ENCODE results near the gene PLEKHA7.

PLEKHA7 gene

DNA sequence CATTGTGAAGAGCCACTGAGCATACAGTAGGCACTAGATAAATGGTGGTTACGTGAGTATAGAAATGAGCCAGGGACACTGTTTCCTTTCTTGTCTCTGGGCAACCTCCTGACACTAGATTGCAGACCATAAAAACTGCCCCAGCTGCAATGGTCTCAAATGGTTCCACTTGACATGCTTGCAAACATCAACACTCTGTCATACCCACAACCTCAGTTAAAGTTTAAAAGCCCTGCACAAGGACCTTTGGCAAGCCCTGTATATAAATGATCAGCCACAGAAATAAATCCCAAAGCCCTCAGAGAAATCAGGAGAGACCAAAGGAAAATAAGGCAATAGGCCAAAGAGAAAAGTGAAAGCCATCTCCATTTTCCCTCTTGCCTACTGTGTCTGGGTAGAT lies 20.7 kb downstream of the PLEKHA7 start:
- DNase-seq = no peak
- Histone ChIP-seq H3K4me3 (no peak overlapping the region), H3K27ac (no peak overlapping the region), H3K36me3 (peaks cover 0 to 4% (median 0%) of the 10 kb centered on the region in 3 donors), H3K4me1 (peaks cover 0 to 11% (median 0%) of the 10 kb centered on the region in 4 donors), H3K9me3 (no peaks in the 10 kb centered on the region), H3K27me3 (no peaks in the 10 kb centered on the region)
- TF ChIP-seq, protein P1, sequence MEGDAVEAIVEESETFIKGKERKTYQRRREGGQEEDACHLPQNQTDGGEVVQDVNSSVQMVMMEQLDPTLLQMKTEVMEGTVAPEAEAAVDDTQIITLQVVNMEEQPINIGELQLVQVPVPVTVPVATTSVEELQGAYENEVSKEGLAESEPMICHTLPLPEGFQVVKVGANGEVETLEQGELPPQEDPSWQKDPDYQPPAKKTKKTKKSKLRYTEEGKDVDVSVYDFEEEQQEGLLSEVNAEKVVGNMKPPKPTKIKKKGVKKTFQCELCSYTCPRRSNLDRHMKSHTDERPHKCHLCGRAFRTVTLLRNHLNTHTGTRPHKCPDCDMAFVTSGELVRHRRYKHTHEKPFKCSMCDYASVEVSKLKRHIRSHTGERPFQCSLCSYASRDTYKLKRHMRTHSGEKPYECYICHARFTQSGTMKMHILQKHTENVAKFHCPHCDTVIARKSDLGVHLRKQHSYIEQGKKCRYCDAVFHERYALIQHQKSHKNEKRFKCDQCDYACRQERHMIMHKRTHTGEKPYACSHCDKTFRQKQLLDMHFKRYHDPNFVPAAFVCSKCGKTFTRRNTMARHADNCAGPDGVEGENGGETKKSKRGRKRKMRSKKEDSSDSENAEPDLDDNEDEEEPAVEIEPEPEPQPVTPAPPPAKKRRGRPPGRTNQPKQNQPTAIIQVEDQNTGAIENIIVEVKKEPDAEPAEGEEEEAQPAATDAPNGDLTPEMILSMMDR (IDR thresholded peaks at IDR 0.05) = no peak
- intact Hi-C loops (cut with DNase I; ENCODE audit: low total_unique reads) = no loop called here

DNA sequence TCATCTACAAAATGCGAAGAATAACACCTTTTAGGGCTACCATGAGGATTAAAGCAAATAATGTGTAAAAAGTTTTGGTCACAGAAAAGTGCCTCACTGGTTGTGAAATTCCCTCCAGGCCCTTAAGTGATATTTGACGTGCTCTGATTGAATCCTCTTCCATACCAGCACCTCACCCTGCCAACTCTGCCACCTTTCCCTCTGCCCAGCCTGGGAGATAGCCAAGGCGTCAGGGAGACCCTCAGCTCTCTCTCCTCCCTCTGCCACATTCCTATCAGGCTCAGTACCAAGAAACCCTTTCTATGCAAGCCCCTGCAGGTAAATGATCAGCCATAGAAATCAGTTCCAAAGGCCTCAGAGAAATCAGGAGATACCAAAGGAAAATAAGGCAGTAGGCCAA lies 21.4 kb downstream of the PLEKHA7 start:
- no peak overlapping the region for H3K27ac ChIP-seq
- H3K36me3 ChIP-seq = peaks cover 0 to 4% (median 0%) of the 10 kb centered on the region in 3 donors
- intact Hi-C loops (cut with DNase I; ENCODE audit: low total_unique reads) = no loop called here
- DNase-seq = no peak
- TF ChIP-seq, protein P1 (IDR thresholded peaks at IDR 0.05) = no peak
- H3K27me3 ChIP-seq = no peaks in the 10 kb centered on the region
- no peak overlapping the region for H3K4me3 ChIP-seq
- H3K4me1 ChIP-seq = peaks cover 0 to 17% (median 0%) of the 10 kb centered on the region in 4 donors
- H3K9me3 ChIP-seq = no peaks in the 10 kb centered on the region

DNA sequence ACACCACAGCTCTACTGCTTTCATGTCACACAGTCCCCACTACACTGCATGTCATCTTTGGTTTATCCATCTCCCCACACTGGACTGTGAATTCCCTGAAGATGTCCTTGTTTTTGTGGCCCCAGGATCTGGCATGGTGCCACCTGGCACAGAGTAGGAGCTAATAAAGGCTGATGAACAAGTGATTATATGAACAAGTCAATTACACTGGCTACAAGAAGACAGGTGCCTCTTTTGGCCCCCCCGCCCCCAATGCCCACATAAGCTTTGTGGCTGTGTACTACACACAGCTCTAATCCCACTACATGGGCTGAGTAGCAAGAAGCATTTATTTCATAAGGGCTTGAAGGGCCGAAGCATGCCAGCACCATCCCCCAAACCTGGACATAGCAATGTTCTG lies 24.7 kb downstream of the PLEKHA7 start:
- Histone ChIP-seq H3K27me3 (no peaks in the 10 kb centered on the region), H3K4me1 (peaks cover 0 to 15% (median 0%) of the 10 kb centered on the region in 4 donors), H3K27ac (no peak overlapping the region), H3K9me3 (no peaks in the 10 kb centered on the region), H3K36me3 (peaks cover 0 to 4% (median 0%) of the 10 kb centered on the region in 3 donors), H3K4me3 (no peak overlapping the region)
- TF ChIP-seq, protein P1 (IDR thresholded peaks at IDR 0.05) = no peak
- intact Hi-C loops (cut with DNase I; ENCODE audit: low total_unique reads) = no loop called here
- no peak for DNase-seq

DNA sequence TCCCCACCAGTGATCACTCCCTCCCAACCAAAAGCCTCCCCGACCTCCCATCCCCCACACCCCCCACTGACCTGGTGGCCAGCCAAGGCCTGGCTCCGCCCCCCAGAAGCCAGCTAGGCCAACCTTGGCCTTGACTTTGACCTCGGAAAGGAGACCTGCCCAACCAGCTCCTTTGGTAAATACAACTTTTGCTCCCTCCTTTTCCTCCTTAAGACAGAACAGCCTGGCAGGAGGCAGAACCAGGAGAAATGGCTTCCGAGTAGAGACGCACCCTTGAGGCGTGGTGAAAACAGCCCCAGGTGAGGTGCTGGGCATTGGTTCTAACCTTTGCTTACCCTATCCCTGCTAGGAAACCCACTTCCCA lies 27.0 kb downstream of the PLEKHA7 start:
- TF ChIP-seq, protein P1 (IDR thresholded peaks at IDR 0.05) = no peak
- Histone ChIP-seq H3K27me3 (no peaks in the 10 kb centered on the region), H3K27ac (no peak overlapping the region), H3K4me1 (peaks cover 0 to 23% (median 3%) of the 10 kb centered on the region in 4 donors), H3K4me3 (no peak overlapping the region), H3K9me3 (no peaks in the 10 kb centered on the region), H3K36me3 (peaks cover 0 to 4% (median 0%) of the 10 kb centered on the region in 3 donors)
- DNase-seq = no peak
- intact Hi-C loops (cut with DNase I; ENCODE audit: low total_unique reads) = no loop called here

DNA sequence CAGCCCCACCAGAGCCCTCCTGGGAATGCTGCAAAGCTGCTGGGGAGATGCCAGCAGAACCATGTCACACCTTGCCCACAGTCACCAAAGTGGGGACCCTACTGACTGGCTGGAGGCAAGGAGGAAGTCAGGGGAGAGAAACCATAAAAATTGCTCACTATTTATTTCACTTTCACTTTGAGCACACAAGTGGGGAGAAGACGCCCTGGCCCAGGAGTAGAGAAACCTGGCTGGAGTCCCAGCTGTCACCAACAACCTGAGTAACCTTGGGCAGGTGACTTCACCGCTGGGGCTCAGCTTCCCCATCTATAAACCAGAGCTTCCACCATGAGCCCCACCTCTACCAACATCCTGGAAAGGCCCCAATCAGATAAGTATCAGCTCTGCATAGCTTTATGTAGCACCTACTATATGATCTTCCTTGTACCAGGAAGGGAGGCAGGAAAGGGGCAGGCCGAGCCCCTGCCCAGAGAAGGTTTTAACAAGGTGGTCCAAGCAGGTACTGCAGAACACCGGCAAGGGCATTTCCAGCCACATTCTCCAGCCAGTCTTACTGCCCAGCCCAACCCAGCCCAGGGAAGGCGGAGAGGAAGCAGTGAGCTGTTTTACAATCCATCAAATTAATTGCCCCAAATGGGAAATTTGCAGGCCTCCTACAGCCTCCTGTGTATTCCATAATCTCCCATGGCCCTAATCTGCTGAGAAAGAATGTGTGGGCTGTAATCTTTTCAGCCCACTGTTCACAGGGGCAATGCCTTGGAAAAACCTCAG lies 27.6 kb downstream of the PLEKHA7 start:
- no peak for DNase-seq
- TF ChIP-seq, protein P1 (IDR thresholded peaks at IDR 0.05) = no peak
- Histone ChIP-seq H3K4me3 (no peak overlapping the region), H3K9me3 (no peaks in the 10 kb centered on the region), H3K27ac (no peak overlapping the region), H3K4me1 (peaks cover 0 to 28% (median 8%) of the 10 kb centered on the region in 4 donors), H3K27me3 (no peaks in the 10 kb centered on the region), H3K36me3 (peaks cover 0 to 4% (median 0%) of the 10 kb centered on the region in 3 donors)
- intact Hi-C loops (cut with DNase I; ENCODE audit: low total_unique reads) = no loop called here

Measured in tibial artery (tissue), 4 donors.